Right ventricle myocardium superior (tissue), 1 donor: ENCODE data around the gene RHEB. TPM values are rescaled to one million over a fixed set of nuclear protein-coding genes. Genes with fewer than 3 reads are reported as not detected.
"Not testable (repeated sequence)": the region's sequence is repeated elsewhere in the genome, so short reads cannot be mapped to it uniquely, and the experiment has no call there.

Experiments
- ATAC-seq: fragments of 200-7000 bp; cut with Tn5 transposase; one replicate; pipeline ENCODE4 v1.9.1; 2020; ENCODE audit warnings: mild to moderate bottlenecking; ENCODE audit not compliant: poor library complexity
- DNase-seq: peaks from one replicate; pipeline ENCODE4 v3.0.0-alpha.2; 2020
- intact Hi-C: fragments of 100-400 bp; cut with DNase I; formaldehyde crosslinking; loops from one replicate; pipeline ENCODE4 v1.11.2; 2022
- total RNA-seq: library from RNA; stranded (reverse); fragmentation: NEBNext Ultra II Directional; extraction: Animal tissue kit (Norgen Biotek cat#: 25700); gene quantifications from one replicate; pipeline ENCODE4 v1.2.1, GENCODE V29; 2021
- donor health status: DM: no; HTN: yes; CAD: no; lungs with severe emphysema.

RHEB gene
- total RNA-seq, 1 donor from 2014 or later = 119 TPM

- DNase-seq (peak; percentile 50), ATAC-seq (peak; percentile 85)
- intact Hi-C loops = no loop called here
These were observed 19.5 kb upstream of the RHEB start for GRCh38 chr7:151539088-151539671.

DNA sequence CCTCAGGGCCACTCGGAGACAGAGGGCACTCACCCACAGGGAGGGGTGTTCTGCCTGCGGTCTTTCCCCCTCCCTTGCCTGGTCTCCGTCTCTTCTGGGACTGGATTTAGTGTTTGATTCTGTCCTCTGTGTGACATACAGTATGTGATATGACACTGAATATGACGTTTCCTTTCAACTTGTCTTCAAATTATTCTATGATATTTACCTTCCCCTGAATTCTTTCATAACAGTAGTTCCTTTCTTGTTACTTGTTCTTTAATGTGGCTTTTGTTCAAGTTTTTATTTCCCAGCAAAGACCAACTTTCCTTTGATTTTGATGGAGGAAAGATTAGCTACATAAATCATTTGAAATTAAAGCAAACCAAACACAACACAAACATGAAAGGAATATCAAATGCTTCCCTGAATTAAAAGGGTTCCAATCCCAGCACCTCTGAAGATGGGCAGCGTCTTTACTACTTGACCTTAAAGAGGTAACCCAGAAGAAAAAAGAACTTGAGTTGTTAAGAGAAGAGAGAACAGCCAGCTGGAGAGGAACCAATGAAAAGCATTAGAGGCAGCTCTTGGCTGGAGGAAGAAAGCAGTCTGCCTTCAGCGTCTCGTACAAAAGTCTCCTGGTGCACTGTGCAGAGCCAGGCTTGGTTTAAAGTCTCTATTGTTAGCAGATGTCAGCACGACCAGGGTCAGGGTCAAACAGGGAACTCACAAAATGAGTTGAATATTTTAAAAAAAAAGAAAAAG, 18.3 kb upstream of the RHEB start:
- ATAC-seq = peak; percentile 86
- intact Hi-C loops = no loop called here
- DNase-seq = no peak

DNA sequence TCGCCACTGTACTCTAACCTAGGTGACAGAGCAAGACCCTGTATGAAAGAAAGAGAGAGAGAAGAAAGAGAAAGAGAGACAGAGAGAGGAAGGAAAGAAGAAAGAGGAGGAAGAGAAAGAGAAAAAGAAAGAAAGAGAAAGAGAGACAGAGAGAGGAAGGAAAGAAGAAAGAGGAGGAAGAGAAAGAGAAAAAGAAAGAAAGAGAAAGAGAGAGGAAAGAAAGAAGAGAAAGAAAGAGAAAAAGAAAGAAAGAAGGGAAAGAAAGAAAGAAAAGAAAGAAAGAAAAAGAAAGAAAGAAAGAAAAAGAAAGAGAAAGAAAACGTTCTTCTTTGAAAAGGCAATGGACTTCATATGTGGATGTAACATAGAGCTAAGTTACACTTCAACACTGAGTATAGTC, 16.5 kb upstream of the RHEB start:
- intact Hi-C loops = not testable (repeated sequence)

GRCh38 chr7:151529842-151530241, 10.1 kb upstream of the RHEB start:
- intact Hi-C loops = no loop called here
- DNase-seq = no peak
- no peak for ATAC-seq

More for the DNA sequence above, 16.5 kb upstream of the RHEB start:
- not testable (repeated sequence) for DNase-seq, ATAC-seq

GRCh38 chr7:151524845-151525244, 5.2 kb upstream of the RHEB start:
- DNase-seq (no peak), ATAC-seq (no peak)
- intact Hi-C loops = no loop called here

GRCh38 chr7:151524331-151524730, 4.6 kb upstream of the RHEB start:
- ATAC-seq (no peak), DNase-seq (no peak)
- intact Hi-C loops = no loop called here

GRCh38 chr7:151520419-151521261, 945 bp upstream of the RHEB start:
- DNase-seq (peak; percentile 80), ATAC-seq (peak; percentile 40)
- intact Hi-C loops = no loop called here

- intact Hi-C loops = not testable (repeated sequence)
- DNase-seq = peak; percentile 82
- peak; percentile 93 for ATAC-seq
These were observed 539 bp downstream of the RHEB start for GRCh38 chr7:151518947-151519764.

DNA sequence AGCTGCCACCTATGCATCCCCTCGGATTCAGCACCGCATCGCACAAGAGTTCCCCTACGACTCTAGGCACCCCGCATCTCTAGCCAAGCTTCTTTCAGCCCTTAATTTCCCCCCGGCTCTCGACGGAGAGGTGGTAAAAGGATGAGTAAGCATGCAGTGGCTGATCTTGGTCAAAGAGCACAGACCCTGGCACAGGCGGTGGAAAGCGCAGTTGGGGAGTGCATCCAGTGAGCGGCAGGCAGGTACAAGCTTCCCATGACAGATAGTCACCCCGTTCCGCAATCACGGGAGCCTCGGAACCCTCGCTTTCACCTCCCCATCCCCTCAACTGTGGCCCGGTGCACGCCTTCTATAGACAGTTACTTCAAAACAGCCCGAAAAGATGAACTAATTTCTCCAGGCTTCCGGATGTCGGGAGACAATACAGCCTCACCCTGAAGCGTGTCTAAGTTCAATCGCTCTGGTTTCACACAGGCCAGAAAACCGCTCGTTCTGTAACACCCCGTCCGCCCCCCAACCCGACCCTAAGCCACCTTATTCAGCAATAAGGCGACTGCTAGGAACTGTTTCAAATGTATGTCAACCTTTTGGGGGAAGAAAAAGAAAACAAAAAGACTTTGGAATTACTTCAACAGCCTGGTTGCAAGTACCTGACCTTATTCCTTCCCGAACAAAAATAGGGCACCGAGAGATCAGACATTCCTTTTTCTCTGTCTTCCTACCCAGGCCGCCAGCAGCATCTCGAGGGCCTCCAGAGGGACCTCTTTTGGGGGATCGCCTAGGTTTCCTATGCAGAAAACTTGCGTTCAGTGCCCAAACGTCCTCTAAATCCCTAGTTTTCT, 1.4 kb downstream of the RHEB start:
- DNase-seq = peak; percentile 65
- intact Hi-C loops = no loop called here
- ATAC-seq = no peak

DNA sequence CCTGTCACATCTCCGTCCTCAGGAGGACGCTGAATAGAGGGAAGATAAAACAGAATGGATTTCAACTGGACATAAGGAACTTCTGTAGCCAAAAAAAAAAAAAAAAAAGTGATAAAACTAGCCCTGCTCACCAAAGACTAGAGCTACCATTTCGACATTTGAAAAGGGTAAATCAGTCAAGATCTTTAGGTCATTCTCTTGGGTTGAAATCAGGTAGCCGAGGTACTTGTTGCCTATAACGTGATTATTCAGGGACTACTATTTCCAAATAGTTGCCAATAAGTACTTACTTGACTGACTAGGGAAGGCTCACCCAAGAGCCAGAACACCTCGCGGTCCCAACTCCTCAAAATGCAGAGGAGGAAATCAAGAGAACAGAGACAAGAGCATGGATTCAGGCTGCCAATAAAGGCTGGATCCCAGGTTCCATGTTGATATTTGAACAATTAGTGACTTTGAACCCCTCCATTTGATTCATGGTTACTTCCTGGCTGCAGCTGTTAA, 2.0 kb downstream of the RHEB start:
- intact Hi-C loops = no loop called here
- ATAC-seq = no peak

GRCh38 chr7:151515276-151515565, 4.5 kb downstream of the RHEB start:
- no peak for DNase-seq
- no peak for ATAC-seq
- intact Hi-C loops = no loop called here

More for the DNA sequence above, 2.0 kb downstream of the RHEB start:
- no peak for DNase-seq

DNA sequence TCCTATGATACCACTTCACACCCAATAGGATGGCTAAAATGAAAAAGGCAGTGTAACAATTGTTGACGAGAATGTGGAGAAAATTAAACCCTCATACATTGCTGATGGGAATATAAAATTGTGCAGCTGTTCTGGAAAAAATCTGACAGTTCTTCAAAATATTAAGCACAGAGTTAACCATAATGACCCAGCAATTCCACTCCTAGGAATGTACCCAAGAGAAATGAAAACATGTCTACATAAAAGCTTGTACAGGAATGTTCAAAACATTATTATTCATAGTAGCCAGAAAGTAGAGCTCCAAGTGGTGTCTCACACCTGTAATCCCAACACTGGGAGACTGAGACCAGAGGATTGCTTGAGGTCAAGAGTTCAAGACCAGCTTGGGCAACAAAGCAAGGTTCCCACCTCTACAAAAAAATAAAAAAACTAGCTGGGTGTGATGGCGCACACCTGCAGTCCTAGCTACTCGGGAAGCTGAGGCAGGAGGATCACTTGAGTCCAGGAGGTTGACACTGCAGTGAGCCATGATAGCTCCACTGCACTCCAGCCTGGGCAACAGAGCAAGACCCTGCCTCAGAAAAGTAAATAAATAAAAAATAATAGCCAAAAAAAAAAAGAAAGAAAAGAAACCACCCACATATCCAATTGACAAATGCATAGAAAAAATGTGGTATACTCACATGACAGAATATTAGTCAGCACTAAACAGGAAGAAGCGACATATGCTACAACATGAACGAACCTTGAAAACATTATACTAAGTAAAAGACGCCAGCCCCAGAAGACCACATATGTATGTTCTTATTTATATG, 5.0 kb downstream of the RHEB start:
- DNase-seq (no peak), ATAC-seq (no peak)
- intact Hi-C loops = loop anchor here (5.0 kb wide), 1 partner anchor 52 kb away; no protein-coding TSS in a partner anchor

- no peak for DNase-seq
- intact Hi-C loops = loop anchor here (5.0 kb wide), 1 partner anchor 51 kb away; no protein-coding TSS in a partner anchor
- no peak for ATAC-seq
These were observed 6.6 kb downstream of the RHEB start for GRCh38 chr7:151513133-151513532.

DNA sequence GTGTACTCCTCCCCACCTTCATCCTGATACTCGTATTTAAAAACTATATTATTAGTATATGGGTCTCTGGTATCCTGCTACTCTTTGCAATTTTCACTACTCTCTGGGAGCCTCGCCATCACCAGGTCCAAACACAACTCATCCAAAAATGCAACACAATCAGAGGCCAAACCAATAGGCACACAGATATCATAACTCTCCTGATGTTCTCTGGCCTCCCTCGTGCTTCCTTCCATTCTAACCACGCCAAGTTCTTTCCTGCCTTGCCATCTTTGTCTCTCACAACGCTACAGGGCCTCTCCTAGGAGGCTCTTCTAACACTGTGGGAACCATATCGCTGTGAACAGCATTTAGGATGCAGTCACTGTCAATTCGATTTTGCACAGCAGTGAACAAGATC, 7.3 kb downstream of the RHEB start:
- intact Hi-C loops = loop anchor here (5.0 kb wide), 1 partner anchor 50 kb away; no protein-coding TSS in a partner anchor
- peak; percentile 60 for ATAC-seq
- DNase-seq = no peak

DNA sequence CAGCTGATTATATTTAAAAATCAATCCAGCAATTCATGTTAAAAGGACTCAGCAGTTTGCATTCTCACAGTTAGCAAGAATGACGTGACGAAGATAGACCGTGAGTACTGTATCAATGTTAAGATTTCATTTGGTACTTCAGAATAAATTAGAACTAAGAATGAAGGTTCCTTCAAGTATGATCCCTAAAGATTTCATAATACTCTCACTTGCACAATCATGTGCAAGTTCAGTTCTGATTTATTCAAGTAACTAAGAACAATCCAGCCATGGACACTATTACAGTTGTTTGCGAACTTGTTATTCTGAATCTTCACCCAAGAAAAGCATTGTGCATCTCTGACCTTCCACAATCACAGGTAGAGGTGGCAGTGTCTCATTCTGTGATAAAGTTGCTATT, 7.7 kb downstream of the RHEB start:
- intact Hi-C loops = loop anchor here (5.0 kb wide), 1 partner anchor 50 kb away; no protein-coding TSS in a partner anchor
- no peak for DNase-seq
- ATAC-seq = no peak

- intact Hi-C loops = loop anchor here (5.0 kb wide), 1 partner anchor 49 kb away; no protein-coding TSS in a partner anchor
- ATAC-seq (no peak), DNase-seq (no peak)
These were observed 8.4 kb downstream of the RHEB start for GRCh38 chr7:151511270-151511669.
